ENCODE measurements around the gene NPHP4. TPM values are rescaled to one million over a fixed set of nuclear protein-coding genes. Genes with fewer than 3 reads are reported as not detected.

NPHP4 gene
- total RNA-seq, 1 experiment from 2014 or later, result 18.8 TPM

GRCh38 chr1:5990913-5991312 is 1.3 kb downstream of the NPHP4 start:
- Histone ChIP-seq H3F3A (ENCODE audit: low read length, unreplicated experiment) (no peaks in the 10 kb centered on the region), H3K79me2 (ENCODE audit: low read length) (peaks cover 68% of the 10 kb centered on the region), H3K9me3 (ENCODE audit: low read length) (no peaks in the 10 kb centered on the region), H3K4me2 (ENCODE audit: low read length) (peak overlapping the region; percentile 98), H2AFZ (ENCODE audit: low read length) (peak overlapping the region; percentile 90), H3K36me3 (ENCODE audit: low read depth, low read length) (no peaks in the 10 kb centered on the region), H3K4me1 (ENCODE audit: insufficient read depth, low read length) (peaks cover 17% of the 10 kb centered on the region), H3K9me2 (replicated peaks; ENCODE audit: low read length) (no peaks in the 10 kb centered on the region), H3K27ac (ENCODE audit: low read length) (no peak overlapping the region), H3K27me3 (ENCODE audit: low read length) (no peaks in the 10 kb centered on the region), H4K20me1 (ENCODE audit: low read length) (no peaks in the 10 kb centered on the region), H3K4me3 (ENCODE audit: low read length) (peak overlapping the region; percentile 82), H3K9ac (ENCODE audit: low read length) (peak overlapping the region; percentile 88)
- TF ChIP-seq CTCF (conservative IDR thresholded peaks at IDR 0.05; ENCODE audit: low read depth, low read length) (no peak), EZH2phosphoT487 (IDR thresholded peaks at IDR 0.05; ENCODE audit: borderline replicate concordance, low read length) (no peak), EZH2 (IDR thresholded peaks at IDR 0.05; ENCODE audit: low read length, unreplicated experiment) (no peak)
- TSS peak; percentile 57 for BruUV-seq (replicated peaks)
- intact Hi-C loops (cut with micrococcal nuclease), result no loop called here
- POLR2A ChIA-PET (ENCODE audit: unreplicated experiment), result no interaction called here
- CTCF ChIA-PET, result no interaction called here
- ATAC-seq (no peak), DNase-seq (no peak)

GRCh38 chr1:5989731-5990271 is 2.4 kb downstream of the NPHP4 start:
- DNase-seq, result no peak
- Histone ChIP-seq H3K4me3 (ENCODE audit: low read length) (no peak overlapping the region), H3K4me1 (ENCODE audit: insufficient read depth, low read length) (peaks cover 17% of the 10 kb centered on the region), H3K4me2 (ENCODE audit: low read length) (no peak overlapping the region), H3K9ac (ENCODE audit: low read length) (no peak overlapping the region), H3K79me2 (ENCODE audit: low read length) (peaks cover 57% of the 10 kb centered on the region), H3K27me3 (ENCODE audit: low read length) (no peaks in the 10 kb centered on the region), H3F3A (ENCODE audit: low read length, unreplicated experiment) (no peaks in the 10 kb centered on the region), H3K27ac (ENCODE audit: low read length) (no peak overlapping the region), H2AFZ (ENCODE audit: low read length) (no peak overlapping the region), H3K9me2 (replicated peaks; ENCODE audit: low read length) (no peaks in the 10 kb centered on the region), H4K20me1 (ENCODE audit: low read length) (no peaks in the 10 kb centered on the region), H3K9me3 (ENCODE audit: low read length) (no peaks in the 10 kb centered on the region), H3K36me3 (ENCODE audit: low read depth, low read length) (no peaks in the 10 kb centered on the region)
- TF ChIP-seq EZH2phosphoT487 (IDR thresholded peaks at IDR 0.05; ENCODE audit: borderline replicate concordance, low read length), result no peak
- no peak for TF ChIP-seq EZH2 (IDR thresholded peaks at IDR 0.05; ENCODE audit: low read length, unreplicated experiment)
- TF ChIP-seq CTCF (conservative IDR thresholded peaks at IDR 0.05; ENCODE audit: low read depth, low read length), result no peak
- ChIA-PET POLR2A (ENCODE audit: unreplicated experiment) (no interaction called here), CTCF (no interaction called here)
- intact Hi-C loops (cut with micrococcal nuclease), result no loop called here
- ATAC-seq, result no peak
- no TSS peak for BruUV-seq (replicated peaks)

DNA sequence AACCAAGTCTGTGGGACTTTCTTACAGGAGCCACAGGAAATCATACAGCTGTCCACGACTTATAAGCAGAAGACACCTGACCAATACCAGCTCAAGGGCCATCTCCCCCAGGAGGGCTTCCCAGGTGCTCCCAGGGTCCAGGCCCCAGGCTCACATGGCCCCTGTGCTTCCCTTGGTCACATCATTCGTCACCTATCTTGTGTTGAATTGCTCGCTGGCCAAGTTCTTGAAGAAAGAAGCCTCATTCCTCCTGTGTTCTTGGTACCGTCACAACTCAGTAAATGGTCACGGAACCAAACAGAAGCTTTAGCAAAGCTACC is 3.0 kb downstream of the NPHP4 start:
- intact Hi-C loops (cut with micrococcal nuclease), result no loop called here

More for the DNA sequence above, 3.0 kb downstream of the NPHP4 start:
- Histone ChIP-seq H3K9me2 (replicated peaks; ENCODE audit: low read length) (no peaks in the 10 kb centered on the region), H3K4me3 (ENCODE audit: low read length) (no peak overlapping the region), H3K9me3 (ENCODE audit: low read length) (no peaks in the 10 kb centered on the region), H2AFZ (ENCODE audit: low read length) (no peak overlapping the region), H3K79me2 (ENCODE audit: low read length) (peaks cover 52% of the 10 kb centered on the region), H3K27me3 (ENCODE audit: low read length) (no peaks in the 10 kb centered on the region), H3K27ac (ENCODE audit: low read length) (no peak overlapping the region), H3F3A (ENCODE audit: low read length, unreplicated experiment) (no peaks in the 10 kb centered on the region), H3K9ac (ENCODE audit: low read length) (no peak overlapping the region), H4K20me1 (ENCODE audit: low read length) (no peaks in the 10 kb centered on the region), H3K4me2 (ENCODE audit: low read length) (no peak overlapping the region), H3K36me3 (ENCODE audit: low read depth, low read length) (no peaks in the 10 kb centered on the region), H3K4me1 (ENCODE audit: insufficient read depth, low read length) (peaks cover 14% of the 10 kb centered on the region)
- CTCF ChIA-PET, result no interaction called here
- POLR2A ChIA-PET (ENCODE audit: unreplicated experiment), result no interaction called here
- DNase-seq, result no peak
- no peak for TF ChIP-seq CTCF (conservative IDR thresholded peaks at IDR 0.05; ENCODE audit: low read depth, low read length)
- TF ChIP-seq EZH2phosphoT487 (IDR thresholded peaks at IDR 0.05; ENCODE audit: borderline replicate concordance, low read length), result no peak
- TF ChIP-seq EZH2 (IDR thresholded peaks at IDR 0.05; ENCODE audit: low read length, unreplicated experiment), result no peak
- no peak for ATAC-seq
- BruUV-seq (replicated peaks), result no TSS peak
